HG03064 (cell line): ENCODE data around the gene MACROD2.
A peak's percentile ranks its signal among the peaks of the same experiment; 100 is the strongest.

ENCODE experiments used
- ATAC-seq: cut with Tn5 transposase; IDR thresholded peaks from one replicate; pipeline ENCODE4 v1.9.1; 2021; ENCODE audit warnings: low read depth; ENCODE audit not compliant: unreplicated experiment

The MACROD2 gene

GRCh38 chr20:15637950-15638754, 1642.8 kb downstream of the MACROD2 start:
- ATAC-seq = no peak

- ATAC-seq = no peak
These were observed 1643.5 kb downstream of the MACROD2 start for GRCh38 chr20:15638816-15639215.

- ATAC-seq = no peak
These were observed 1644.5 kb downstream of the MACROD2 start for GRCh38 chr20:15639839-15640238.

- ATAC-seq = no peak
These were observed 1646.8 kb downstream of the MACROD2 start for GRCh38 chr20:15642109-15642508.

- no peak for ATAC-seq
These were observed 1647.4 kb downstream of the MACROD2 start for GRCh38 chr20:15642676-15643075.

- no peak for ATAC-seq
These were observed 1648.4 kb downstream of the MACROD2 start for GRCh38 chr20:15643713-15644112.

GRCh38 chr20:15645816-15646215, 1650.5 kb downstream of the MACROD2 start:
- no peak for ATAC-seq

- no peak for ATAC-seq
These were observed 1658.3 kb downstream of the MACROD2 start for GRCh38 chr20:15653396-15654207.

GRCh38 chr20:15654208-15654649, 1658.9 kb downstream of the MACROD2 start:
- ATAC-seq = peak; percentile 95

- ATAC-seq = no peak
These were observed 1660.1 kb downstream of the MACROD2 start for GRCh38 chr20:15655295-15655874.

- no peak for ATAC-seq
These were observed 1660.8 kb downstream of the MACROD2 start for GRCh38 chr20:15656124-15656523.

GRCh38 chr20:15658295-15658694, 1663.0 kb downstream of the MACROD2 start:
- no peak for ATAC-seq

- no peak for ATAC-seq
These were observed 1677.9 kb downstream of the MACROD2 start for GRCh38 chr20:15673206-15673605.

- no peak for ATAC-seq
These were observed 1679.1 kb downstream of the MACROD2 start for GRCh38 chr20:15674253-15675060.

GRCh38 chr20:15675061-15675514, 1679.8 kb downstream of the MACROD2 start:
- no peak for ATAC-seq

- no peak for ATAC-seq
These were observed 1680.6 kb downstream of the MACROD2 start for GRCh38 chr20:15675813-15676484.

- no peak for ATAC-seq
These were observed 1681.5 kb downstream of the MACROD2 start for GRCh38 chr20:15676815-15677214.

GRCh38 chr20:15682690-15683089, 1687.4 kb downstream of the MACROD2 start:
- no peak for ATAC-seq

- ATAC-seq = no peak
These were observed 1697.3 kb downstream of the MACROD2 start for GRCh38 chr20:15692570-15692969.
